Caco-2 (cell line): ENCODE data around the gene MRPL17. TPM values are rescaled to one million over a fixed set of nuclear protein-coding genes. Genes with fewer than 3 reads are reported as not detected.

ENCODE experiments used
- Bru-seq: library from RNA; stranded (reverse); fragments of 400-500 nt; gene quantifications from one replicate; lab custom pipeline; 2021; lab: Mats Ljungman, UMichigan
- BruChase-seq, 2 experiments: library from RNA; stranded (reverse); fragments of 400-500 nt; gene quantifications; one replicate each; lab custom pipeline; 2021; lab: Mats Ljungman, UMichigan
- BruUV-seq: library from RNA; stranded (reverse); fragments of 400-500 nt; replicated peaks from 2 replicates; lab custom pipeline; 2021; lab: Mats Ljungman, UMichigan
- CTCF ChIA-PET: fragments of 300-600 bp; sonication (Branson Sonifier 250); formaldehyde crosslinking; loops from one replicate; lab custom pipeline; 2022; ENCODE audit warnings: antibody characterized with exemption; lab: Charles Lee
- POLR2A ChIA-PET: fragments of 300-600 bp; sonication (Branson Sonifier 250); formaldehyde crosslinking; loops from one replicate; lab custom pipeline; 2022; ENCODE audit warnings: antibody characterized with exemption; lab: Charles Lee
- DNase-seq, 2 experiments: peaks; one replicate each; pipeline versions ENCODE4 v3.0.0 to v3.0.0-alpha.2; 2020 to 2022
- H3K27me3 ChIP-seq: replicated peaks from 2 replicates; pipeline ENCODE4 v1.6.0; 2011; ENCODE audit warnings: low read length; ENCODE audit not compliant: control insufficient read depth, insufficient read depth
- H3K36me3 ChIP-seq: 2 replicates; pipeline ENCODE4 v1.5.1; 2011; ENCODE audit warnings: low read length; ENCODE audit not compliant: control insufficient read depth, insufficient read depth
- H3K4me1 ChIP-seq: fragments of 250-450 bp; sonication (Bioruptor Pico); 2 replicates; pipeline ENCODE4 v1.5.1; 2020; ENCODE audit warnings: mild to moderate bottlenecking
- H3K4me3 ChIP-seq: 2 replicates; pipeline ENCODE4 v1.5.1; 2011; ENCODE audit warnings: low read depth, mild to moderate bottlenecking, control low read depth, low read length
- H3K9me3 ChIP-seq: fragments of 250-450 bp; sonication (Bioruptor Pico); 2 replicates; pipeline ENCODE4 v1.5.1; 2020; ENCODE audit warnings: mild to moderate bottlenecking, moderate library complexity
- H3K27ac Mint-ChIP-seq: one replicate; pipeline ENCODE4 v1.8.0; 2022; ENCODE audit warnings: mixed read lengths; ENCODE audit not compliant: unreplicated experiment
- H3K27me3 Mint-ChIP-seq: one replicate; pipeline ENCODE4 v1.8.0; 2022; ENCODE audit warnings: mixed read lengths; ENCODE audit not compliant: insufficient read depth, unreplicated experiment
- H3K36me3 Mint-ChIP-seq: one replicate; pipeline ENCODE4 v1.8.0; 2022; ENCODE audit warnings: mild to moderate bottlenecking, mixed read lengths; ENCODE audit not compliant: insufficient read depth, unreplicated experiment
- H3K4me1 Mint-ChIP-seq: one replicate; pipeline ENCODE4 v1.8.0; 2022; ENCODE audit warnings: low read depth, mixed read lengths; ENCODE audit not compliant: unreplicated experiment
- H3K4me3 Mint-ChIP-seq: one replicate; pipeline ENCODE4 v1.8.0; 2022; ENCODE audit warnings: mild to moderate bottlenecking, moderate library complexity, mixed read lengths; ENCODE audit not compliant: unreplicated experiment
- H3K9me3 Mint-ChIP-seq: one replicate; pipeline ENCODE4 v1.8.0; 2022; ENCODE audit warnings: mixed read lengths; ENCODE audit not compliant: unreplicated experiment
- CTCF ChIP-seq, 2 experiments: fragments of 200-600 bp in 1 of 2; IDR thresholded peaks; 1 replicate in 1 of 2; 2 replicates in 1 of 2; pipeline versions ENCODE4 v1.5.1 to v1.8.0; 2011 to 2022; ENCODE audit warnings: antibody characterized with exemption in 1 of 2, control low read depth in 1 of 2, inconsistent platforms in 1 of 2, low read depth in 1 of 2, low read length in 1 of 2, mild to moderate bottlenecking in 1 of 2, moderate library complexity in 1 of 2; ENCODE audit not compliant: insufficient read depth in 1 of 2, severe bottlenecking in 1 of 2, unreplicated experiment in 1 of 2
- intact Hi-C: fragments of 100-400 bp; cut with micrococcal nuclease; formaldehyde crosslinking; loops from one replicate; pipeline ENCODE4 v1.10.0; 2022; ENCODE audit not compliant: unreplicated experiment
- long read RNA-seq: library from polyadenylated mRNA; stranded (forward); transcript quantifications from one replicate; pipeline ENCODE4 v2.0.0, GENCODE V29; 2022
- total RNA-seq: library from RNA; stranded (reverse); gene quantifications from 2 replicates; pipeline ENCODE4 v1.2.3, GENCODE V29; 2022

MRPL17 gene
- 57.8 and 60.8 TPM in 2 replicates for total RNA-seq
- percentile 94 among the genes with signal in this experiment for Bru-seq, nascent RNA
- BruChase-seq, experiment 1, labeled RNA remaining after a 2-hour chase = percentile 94 among the genes with signal in this experiment
- BruChase-seq, experiment 2, labeled RNA remaining after a 6-hour chase = percentile 90 among the genes with signal in this experiment
- long read RNA-seq, transcript MRPL17-201 (3 exons, 1,969 nt) = major isoform, 77 of 84 reads
- long read RNA-seq, transcript MRPL17-202 (2 exons, 1,002 nt) = minor isoform, 5 of 84 reads
- long read RNA-seq, partial matches to known transcripts = 0 of 84 reads
- long read RNA-seq, other reads (novel, unspliced or antisense) = 2 of 84 reads

GRCh38 chr11:6682936-6683861 lies at the start of gene MRPL17:
MRPL17 (minus strand) TSS chr11:6683340; CDS start chr11:6683296, 44 bp downstream.
- peak within 1 kb of the TSS; percentile 100 for H3K27ac Mint-ChIP-seq
- peaks cover 5% of the 10 kb centered on the region for H3K27me3 Mint-ChIP-seq
- peak; percentile 89 to 91 for TF ChIP-seq CTCF (IDR thresholded peaks at IDR 0.05; ENCODE audit: insufficient read depth in 1 of 2, low read depth in 1 of 2, low read length in 1 of 2, severe bottlenecking in 1 of 2, unreplicated experiment in 1 of 2)
- ChIA-PET POLR2A (interaction anchor here (0.6 to 1.1 kb wide), 12 partner anchors 48 to 449 kb away, joined by 3 to 9 read pairs (median 4); partner anchors contain the start of genes ARFIP2, FHIP1B, ILK and RRP8), CTCF (interaction anchor here (0.5 to 1.6 kb wide), 23 partner anchors 10 to 320 kb away, joined by 3 to 31 read pairs (median 4); partner anchors contain the start of genes ILK, RRP8, TAF10 and TIMM10B)
- Histone ChIP-seq H3K36me3 (peaks cover 4% of the 10 kb centered on the region), H3K4me1 (peaks cover 13% of the 10 kb centered on the region), H3K27me3 (no peaks in the 10 kb centered on the region), H3K9me3 (no peaks in the 10 kb centered on the region), H3K4me3 (peak within 1 kb of the TSS; percentile 88)
- H3K4me3 Mint-ChIP-seq = peak within 1 kb of the TSS; percentile 100
- peaks cover 32% of the 10 kb centered on the region for H3K36me3 Mint-ChIP-seq
- no TSS peak for BruUV-seq
- peak; percentile 99 for DNase-seq
- intact Hi-C loops = loop anchor here (1.0 to 2.0 kb wide), 5 partner anchors 71 to 304 kb away; partner anchors contain the start of gene TAF10
- peaks cover 7% of the 10 kb centered on the region for H3K4me1 Mint-ChIP-seq
- H3K9me3 Mint-ChIP-seq = no peaks in the 10 kb centered on the region

GRCh38 chr11:6727971-6728760 lies 45.0 kb upstream of the MRPL17 start:
- Mint-ChIP-seq H3K9me3 (no peaks in the 10 kb centered on the region), H3K27ac (no peak overlapping the region), H3K27me3 (peaks cover 22% of the 10 kb centered on the region), H3K4me3 (no peak overlapping the region), H3K36me3 (no peaks in the 10 kb centered on the region), H3K4me1 (no peaks in the 10 kb centered on the region)
- Histone ChIP-seq H3K36me3 (no peaks in the 10 kb centered on the region), H3K27me3 (no peaks in the 10 kb centered on the region), H3K9me3 (no peaks in the 10 kb centered on the region; the same call in 1 of the 2 replicates), H3K4me3 (no peak overlapping the region), H3K4me1 (no peaks in the 10 kb centered on the region)
- DNase-seq = no peak
- TF ChIP-seq CTCF (IDR thresholded peaks at IDR 0.05; ENCODE audit: insufficient read depth in 1 of 2, low read depth in 1 of 2, low read length in 1 of 2, severe bottlenecking in 1 of 2, unreplicated experiment in 1 of 2) = no peak
- BruUV-seq = no TSS peak
- intact Hi-C loops = no loop called here
- ChIA-PET CTCF (interaction anchor here (1.1 kb wide), 1 partner anchor 10 kb away, joined by 3 read pairs; no protein-coding TSS in a partner anchor), POLR2A (no interaction called here)
